HPDE6-E6E7 (cell line): Measurements from ENCODE around the gene BANP.
"Not testable (repeated sequence)": the region's sequence is repeated elsewhere in the genome, so short reads cannot be mapped to it uniquely, and the experiment has no call there.

Source experiments
- DNase-seq: peaks from one replicate; pipeline ENCODE4 v3.0.0; 2011; ENCODE audit warnings: missing footprints; ENCODE audit errors: extremely low spot score

BANP gene

DNA sequence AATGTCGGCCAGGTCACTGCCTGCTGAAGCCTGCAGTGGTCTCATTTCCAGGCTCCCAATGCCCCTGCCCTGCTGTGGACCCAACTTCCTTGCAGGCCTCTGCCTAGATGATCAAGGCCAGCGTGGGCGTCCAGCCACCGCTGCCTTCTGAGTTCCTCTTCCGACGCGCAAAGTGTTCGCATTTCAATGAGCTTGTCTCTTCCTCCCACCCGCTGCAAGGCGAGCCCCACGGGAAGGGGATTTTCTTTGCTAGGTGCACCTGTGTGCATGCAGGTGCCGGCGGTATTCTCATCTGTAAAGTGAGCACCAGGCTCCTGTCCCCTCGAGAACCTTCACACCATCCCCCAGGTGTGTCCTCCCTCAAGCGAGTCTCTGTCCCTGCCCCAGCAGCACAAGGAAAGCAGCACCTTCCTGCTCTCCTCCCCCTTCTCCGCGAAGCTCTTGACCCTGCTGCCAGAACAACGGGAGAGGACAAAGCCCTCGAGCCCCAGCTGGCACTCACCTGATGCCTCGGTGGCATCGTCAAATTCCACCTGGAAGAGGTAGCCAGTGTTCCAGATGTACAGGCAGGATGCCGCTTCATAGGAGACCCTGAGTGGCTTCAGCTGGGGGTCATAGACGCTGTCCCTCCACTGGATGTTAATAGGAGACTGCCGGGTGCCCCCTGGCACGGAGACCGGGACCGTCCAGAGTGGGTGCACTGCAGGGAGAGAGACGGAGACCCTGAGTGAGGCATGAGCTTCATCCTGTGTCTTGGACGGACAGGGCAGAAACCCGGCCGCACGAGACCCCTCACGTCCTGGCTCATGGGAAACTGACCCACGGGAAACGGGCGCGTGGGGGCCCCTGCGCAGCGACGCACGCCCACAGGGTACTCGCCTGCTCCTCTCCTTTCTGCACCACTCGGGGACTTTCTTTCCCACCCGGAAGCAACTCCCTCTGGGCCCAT is 24.7 kb upstream of the BANP start:
- DNase-seq, result no peak

DNA sequence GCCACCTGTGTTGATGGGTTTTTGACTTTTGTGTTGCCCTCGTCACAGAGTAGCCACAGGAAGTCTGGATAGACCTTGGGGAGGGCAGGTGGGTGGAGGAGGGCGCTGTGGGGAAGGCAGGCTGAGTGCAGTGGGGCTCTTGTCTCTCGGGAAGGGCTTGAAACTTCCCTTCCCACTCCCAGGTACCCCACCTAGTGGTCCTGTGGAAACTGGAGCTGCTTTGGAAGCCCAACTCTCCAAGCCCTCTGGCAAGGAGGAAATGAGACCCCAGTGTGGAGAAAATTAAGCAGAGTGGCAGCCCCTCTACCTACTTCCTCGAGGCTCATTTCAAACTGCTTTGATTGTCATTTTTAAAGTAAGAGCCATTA is 24.1 kb upstream of the BANP start:
- DNase-seq, result no peak

DNA sequence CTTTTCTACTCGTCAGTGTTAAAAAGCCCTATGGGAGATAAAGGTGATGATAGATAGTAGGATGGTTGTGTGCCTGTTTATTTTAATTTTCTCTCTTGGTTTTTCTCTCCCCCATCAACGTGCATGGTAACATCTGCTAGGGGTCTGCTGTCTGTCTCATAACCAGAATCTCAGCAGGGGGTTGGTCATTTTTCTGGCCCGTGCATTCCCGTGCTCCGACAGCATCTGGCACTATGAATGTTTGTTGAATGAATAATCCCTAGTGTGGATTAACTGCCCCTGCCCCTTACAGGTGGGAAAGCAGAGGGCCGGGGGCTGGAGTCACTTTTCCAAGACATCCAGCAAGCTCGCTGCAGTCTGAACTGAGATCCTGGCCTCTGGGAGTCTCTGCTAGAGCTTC is 21.2 kb upstream of the BANP start:
- DNase-seq, result no peak

DNA sequence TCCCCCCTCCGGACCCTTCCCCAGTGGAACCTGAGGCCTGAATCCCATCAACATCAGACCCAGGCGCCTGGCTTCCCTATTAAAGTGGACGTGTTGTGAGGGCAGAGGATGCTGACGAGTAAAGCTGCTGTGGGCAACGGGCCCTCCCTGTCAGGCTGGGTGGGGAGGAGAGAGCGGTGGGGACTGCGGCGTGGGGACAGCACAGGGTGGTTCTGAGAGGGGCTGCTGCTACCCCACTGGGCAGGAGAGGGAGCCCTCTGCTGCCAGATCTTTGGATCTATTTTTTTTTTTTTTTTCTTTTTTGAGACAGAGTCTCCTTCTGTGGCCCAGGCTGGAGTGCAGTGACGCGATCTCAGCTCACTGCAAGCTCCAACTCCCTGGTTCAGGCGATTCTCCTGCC is 20.8 kb upstream of the BANP start:
- no peak for DNase-seq

DNA sequence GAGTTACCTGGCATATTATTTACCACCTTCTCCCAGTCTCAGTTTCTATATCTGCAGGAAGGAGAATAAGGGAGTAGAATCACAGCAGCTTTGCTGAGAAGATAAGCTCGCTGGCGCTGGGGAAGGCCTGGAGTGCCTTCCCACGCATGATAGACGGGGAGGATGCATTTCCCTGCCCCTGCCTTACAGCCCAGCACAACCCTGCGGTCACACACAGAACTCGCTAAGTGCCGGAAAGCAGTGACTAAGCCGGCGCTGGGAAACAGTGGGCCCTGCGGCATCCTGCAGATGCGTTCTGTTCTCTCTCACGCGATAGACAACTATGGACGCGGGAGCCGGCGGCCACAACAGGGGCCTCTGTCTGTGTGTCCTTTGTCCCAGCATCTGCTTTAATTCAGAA is 19.7 kb upstream of the BANP start:
- no peak for DNase-seq

DNA sequence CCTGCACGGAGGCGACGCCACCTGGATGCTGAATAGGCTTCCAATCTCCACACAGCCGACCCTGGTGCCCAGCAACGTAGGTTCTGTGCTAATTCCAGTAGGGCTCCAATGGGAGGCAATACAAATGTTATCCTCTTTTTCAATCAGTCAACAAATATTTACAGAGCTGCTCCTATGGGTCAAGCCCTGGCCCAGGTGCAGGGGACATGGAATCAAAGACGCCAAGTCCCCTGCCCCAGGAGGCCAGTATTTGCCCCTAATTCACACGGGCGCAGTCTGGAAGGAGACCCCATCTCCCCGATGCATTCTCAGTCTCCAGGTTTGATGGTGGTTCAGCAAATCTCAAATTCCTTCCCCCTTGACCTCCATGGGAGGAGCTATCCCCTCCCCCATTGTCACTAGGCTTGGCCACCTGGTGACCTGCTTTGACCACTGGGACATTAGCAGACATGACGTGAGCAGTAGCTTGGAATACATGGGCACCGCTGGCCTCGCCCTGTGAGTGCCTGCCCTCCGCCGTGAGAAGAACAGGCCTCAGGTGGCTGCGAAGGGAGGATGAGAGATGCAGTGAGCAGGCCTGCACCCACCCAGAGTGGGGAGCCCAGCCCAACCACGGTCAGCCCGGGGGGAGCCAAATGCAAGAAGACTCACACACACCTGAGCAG is 18.6 kb upstream of the BANP start:
- DNase-seq, result not testable (repeated sequence)

DNA sequence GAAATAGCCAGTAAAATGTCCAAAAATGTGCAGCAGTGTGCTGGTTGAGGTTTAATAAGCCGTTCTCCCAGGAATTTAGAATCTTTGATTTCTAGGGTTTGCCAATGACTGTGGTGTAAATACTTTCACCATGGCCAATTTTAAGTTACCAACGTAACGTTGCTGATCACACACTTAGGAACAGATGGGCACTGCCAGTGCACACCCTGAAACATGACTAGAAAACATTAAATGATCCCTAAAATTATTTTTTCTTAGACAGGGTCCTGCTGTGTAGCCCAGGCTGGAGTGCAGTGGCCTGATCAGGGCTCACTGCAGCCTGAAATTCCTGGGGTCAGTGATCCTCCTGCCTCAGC is 18.1 kb upstream of the BANP start:
- DNase-seq, result no peak

DNA sequence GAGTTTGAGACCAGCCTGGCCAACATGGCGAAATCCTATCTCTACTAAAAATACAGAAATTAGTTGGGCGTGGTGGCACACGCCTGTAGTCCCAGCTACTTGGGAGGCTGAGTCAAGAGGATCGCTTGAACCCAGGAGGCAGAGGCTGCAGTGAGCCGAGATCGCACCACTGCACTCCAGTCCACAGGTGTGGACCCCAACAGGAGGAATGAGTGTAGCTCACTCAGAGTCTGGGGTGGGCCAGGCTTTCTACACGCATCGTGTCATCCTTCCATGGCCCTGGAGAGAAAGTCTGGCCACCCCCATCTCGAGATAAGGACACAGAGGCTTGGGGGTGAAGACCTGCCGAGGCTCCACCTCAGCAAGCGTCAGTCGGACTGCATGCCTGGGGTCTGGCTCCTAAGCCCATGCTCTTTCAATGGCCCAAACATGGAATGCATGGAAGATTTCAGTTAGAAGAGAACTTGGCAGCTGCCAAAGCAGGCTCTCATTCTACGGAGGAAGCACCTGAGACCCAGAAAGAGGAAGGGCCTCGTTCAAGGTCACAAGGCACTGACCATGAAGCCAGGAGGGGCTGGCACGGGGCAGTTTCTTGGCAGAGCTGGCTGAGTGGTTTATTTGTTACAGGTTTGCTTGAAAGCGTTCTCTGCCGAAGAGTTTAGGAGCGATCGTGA is 16.3 kb upstream of the BANP start:
- not testable (repeated sequence) for DNase-seq

DNA sequence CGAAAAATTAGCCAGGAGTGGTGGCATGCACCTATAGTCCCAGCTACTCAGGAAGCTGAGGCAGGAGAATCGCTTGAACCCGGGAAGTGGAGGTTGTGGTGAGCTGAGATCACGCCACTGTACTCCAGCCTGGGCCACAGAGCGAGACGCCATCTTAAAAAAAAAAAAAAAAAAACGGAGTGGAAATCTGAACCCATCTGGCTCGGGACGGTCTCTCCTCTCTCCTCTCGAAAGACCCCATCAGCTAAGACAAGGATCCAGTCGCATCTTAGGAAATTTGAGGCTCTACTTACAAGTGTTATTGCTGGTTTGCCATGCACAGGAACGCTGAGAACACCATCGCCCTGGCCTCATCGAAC is 15.2 kb upstream of the BANP start:
- not testable (repeated sequence) for DNase-seq

DNA sequence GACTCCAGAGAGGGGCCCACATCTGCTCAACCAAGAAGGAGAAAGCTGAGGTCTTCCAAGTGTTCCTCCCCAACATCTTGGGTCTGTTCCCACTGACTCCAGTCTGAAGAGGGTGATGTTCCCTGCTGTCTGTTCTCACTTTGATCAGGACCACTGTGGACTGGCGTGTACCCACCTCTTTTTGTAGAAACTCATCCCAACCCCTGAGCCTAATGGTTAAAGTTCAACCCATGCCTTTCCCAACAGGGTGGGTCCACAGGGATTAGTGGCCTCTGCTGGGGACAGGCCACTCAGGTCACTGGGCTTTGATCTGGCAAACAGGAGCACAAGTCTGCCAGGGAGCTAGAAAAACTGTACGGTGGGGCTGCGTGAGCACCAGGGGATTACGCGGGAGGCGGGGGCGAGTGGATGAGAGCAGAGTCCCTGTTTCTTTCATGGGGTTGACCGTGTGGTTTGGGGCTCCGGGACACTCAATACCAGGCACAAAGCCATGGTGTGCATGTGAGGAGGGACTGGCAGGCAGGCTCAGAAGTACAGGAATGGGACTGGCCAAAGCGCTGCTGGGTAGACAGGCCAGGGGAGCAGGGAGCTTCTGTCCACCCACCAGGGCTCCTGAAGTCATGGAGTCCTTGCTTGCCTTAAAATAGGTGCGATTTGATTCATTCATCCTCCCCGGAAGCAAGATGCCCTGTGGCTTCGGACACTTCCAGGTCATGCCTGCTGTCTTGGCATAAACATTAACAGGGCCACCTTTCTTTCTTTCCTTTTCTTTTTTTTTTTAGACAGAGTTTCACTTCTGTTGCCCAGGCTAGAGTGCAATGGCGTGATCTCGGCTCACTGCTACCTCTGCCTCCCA is 14.6 kb upstream of the BANP start, which contains the start of gene CA5A:
TSS of gene CA5A (minus strand) at position 155 of the 856 bp plus-strand sequence. CDS start at position 76, 79 bp downstream.
- no peak for DNase-seq

DNA sequence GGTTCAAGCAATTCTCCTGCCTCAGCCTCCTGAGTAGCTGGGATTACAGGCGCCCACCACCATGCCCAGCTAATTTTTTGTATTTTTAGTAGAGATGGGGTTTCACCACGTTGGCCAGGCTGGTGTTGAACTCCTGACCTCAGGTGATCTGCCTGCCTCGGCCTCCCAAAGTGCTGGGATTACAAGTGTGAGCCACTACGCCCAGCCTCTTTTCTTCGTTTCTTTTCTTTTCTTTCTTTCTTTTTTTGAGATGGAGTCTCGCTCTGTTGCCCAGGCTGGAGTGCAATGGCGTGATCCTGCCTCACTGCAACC is 14.0 kb upstream of the BANP start:
- DNase-seq, result not testable (repeated sequence)

DNA sequence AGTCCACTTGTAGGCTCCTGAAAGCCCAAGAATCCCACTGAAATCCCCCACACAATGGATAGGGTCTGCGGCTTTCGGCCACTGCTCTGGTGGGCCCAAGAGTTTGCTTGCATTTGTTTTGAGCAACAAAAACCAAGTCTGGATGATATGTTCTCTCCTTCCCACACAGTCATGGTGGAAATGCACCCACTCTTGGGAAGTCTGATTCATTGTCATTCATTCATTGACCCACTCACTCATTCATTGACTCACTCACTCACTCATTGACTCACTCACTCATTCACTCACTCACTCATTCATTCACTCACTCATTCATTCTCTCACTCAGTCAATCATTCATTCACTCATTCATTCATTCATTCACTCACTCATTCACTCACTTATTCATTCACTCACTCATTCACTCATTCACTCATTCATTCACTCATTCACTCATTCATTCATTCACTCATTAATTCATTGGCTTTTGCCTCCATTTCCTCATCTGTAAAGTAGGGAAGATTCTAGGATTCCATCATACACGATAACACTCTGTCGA is 12.8 kb upstream of the BANP start:
- DNase-seq, result no peak

DNA sequence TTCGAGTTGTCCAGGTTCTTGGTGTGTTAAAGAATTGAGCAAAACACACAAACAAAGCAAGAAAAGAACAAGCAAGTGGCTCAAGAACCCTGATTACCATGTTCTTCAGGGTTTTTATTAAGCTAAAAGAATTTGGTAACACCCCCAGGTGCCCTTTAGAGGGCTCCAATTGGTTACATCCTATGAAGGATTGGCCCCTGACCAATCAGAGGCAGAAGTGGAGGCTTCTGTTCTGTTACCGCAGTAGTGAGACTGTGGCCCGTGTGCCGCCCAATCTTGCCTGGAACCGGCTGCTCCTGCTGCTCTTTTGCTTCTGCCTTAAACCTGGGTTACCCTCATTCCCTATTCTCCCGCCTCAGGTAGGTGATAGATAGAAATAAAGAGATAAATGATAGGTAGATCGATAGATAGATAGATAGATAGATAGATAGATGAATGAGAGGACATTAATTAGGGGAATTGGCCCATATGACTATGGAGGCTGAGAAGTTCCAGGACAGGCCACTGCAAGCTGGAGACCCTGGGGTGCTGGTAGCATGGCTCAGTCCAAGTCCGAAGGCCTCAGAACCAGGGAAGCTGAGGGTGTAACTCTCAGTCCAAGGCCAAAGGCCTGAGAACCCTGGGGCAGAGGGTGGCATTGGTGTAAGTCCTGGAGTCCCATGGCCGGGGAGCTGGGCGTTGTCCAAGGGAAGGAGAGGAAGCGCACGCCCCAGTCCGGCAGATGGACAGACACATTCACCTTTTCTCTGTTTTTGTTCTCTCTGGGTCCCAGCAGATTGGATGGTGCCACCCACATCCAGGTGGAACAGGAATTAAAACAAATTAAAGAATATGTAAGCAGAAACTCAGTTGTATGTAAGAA is 11.4 kb upstream of the BANP start:
- no peak for DNase-seq

DNA sequence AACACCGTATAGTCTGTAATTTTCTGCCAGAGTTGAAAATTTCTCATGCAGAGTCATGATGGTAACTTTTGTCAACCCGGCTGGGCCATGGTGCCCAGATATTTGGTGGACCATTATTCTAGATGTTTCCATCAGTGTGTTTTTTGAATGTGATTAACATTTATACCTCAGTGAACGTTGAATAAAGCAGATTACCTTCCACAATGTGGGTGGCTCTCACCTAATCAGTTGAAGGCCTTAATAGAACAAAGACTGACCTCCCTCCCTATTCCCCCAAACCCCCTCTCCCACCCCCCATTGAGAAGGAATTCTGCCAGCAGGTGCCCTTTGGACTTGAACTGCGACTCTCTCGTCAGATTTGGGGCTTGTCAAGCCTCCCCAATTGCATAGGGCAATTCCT is 8.6 kb upstream of the BANP start:
- no peak for DNase-seq

DNA sequence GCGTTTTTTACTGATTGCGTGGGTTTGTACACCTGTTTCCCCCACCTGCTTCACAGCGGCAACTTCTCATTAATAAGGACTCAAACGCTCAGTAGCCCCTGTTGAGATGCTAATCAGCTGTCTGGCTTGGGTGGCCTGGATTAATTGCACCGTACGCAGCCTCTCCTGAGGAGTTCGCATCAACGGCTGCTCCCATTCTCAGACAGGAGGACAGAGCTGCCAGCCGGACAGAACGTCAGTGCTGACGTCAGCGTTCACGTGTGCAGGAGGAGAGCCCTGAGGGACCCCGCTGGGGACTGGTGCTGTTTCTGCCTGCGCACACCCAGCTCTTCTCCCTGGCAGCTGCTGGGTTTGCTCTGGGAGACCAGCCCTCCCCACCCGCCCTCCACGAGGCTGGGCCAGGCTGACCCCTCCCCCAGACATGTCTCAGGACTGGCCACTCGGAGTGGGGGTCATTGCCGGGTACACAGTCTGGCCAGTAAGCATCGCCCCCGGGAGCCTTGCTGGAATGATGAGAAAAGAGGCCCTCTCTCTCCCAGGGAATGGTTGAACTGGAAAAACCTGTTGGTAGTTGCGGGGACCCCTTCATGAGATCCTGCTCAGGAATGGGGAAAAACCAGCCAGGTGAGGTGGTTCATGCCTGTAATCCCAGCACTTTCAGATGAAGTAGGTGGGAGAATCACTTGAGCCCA is 5.7 kb upstream of the BANP start:
- peak; percentile 95 for DNase-seq

DNA sequence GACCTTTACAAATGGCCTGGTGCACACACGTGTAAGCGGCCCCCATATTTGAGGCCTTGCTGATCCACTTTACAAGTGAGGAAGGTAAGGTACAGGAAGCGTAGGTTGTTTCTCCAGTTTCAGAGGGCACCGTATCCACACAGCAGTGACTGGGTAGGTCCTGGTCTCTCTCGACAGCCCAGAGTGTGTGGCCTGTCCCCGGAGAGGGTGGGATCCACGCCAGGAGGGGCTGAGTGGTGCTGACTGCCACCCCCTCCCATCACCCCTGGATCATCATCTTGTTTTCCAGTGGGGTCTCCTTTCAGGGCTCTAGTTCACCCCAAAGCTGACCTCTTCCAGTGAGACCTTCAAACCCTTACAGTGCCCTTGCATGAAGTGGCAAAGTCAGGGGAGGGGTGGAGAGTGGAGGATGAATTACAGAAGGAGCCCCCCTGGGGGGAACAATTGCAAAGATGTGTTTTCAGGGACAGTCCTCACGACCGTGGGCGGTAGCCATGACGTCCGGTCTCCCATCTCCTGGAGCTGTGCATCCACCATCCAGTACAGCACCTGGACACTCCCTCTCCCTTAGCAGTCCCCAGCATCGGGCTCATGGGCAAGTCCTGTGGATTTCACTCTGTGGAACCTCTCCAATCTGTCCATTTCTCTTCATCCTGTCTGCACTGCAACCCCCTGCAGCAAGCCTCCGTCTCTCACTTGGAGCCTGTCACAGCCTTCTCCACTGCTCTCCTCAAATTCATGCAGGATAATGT is 4.5 kb upstream of the BANP start:
- no peak for DNase-seq

DNA sequence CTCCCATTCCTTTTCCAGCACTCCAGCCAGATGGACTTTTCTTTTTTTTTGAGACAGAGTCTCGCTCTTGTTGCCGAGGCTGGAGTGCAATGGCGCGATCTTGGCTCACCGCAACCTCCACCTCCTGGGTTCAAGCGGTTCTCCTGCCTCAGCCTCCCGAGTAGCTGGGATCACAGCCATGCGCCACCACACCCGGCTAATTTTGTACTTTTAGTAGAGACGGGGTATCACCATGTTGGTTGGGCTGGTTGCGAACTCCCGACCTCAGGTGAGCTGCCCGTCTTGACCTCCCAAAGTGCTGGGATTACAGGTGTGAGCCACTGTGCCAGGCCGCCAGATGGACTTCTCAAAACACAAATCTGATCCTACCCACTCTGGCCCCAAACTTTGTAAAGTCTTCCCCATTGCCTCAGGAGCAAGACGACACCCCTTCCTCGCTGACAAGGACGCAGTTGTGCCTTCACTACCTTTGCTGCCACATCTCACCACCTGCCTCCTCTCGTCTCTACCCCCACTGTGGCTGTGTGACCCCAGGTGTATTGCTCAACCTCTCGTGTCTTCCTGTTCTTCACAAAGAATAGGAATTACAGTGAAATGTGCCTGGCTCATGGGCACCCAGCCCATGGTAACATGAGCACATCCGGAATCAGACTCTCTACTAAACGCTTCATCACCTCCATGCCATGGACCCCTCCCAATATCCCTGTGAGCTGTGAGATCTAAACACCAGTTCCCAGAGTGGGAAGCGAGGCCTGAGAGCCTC is 3.7 kb upstream of the BANP start:
- DNase-seq, result no peak

DNA sequence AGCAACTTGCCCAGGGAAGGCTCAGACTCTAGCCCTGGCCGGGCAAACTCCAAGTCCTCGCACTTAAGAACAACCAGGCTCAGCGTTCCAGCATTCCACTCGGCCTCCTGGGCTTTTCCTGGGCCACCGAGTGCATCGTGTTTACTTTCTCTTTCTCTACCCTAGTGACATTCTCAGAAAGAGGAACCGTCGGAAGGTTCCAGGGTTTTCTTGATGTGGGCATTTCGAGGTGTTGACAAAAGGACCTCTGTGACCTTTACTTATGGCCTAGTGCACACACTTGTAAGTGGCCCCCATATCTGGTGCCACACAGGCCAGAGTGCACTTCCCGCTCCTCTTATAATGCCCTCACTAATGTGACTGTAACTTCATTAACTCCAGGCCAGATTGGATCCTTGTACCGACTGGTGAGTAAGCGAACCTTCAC is 3.1 kb upstream of the BANP start:
- DNase-seq, result no peak

DNA sequence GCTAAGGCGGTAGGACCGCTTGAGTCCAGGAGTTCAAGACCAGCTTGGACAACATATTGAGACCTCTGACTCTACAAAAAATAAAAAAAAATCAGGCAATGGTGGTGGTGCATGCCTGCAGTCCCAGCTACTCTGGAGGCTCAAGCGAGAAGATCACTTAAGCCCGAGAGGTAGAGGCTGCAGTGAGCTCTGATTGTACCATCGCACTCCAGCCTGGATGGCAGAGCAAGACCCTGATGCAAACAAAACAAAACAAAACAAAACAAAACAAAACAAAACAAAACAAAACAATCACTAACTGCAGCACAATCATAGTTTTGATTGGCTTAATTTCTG is 2.5 kb upstream of the BANP start:
- no peak for DNase-seq
